COR-L47 (cell line): ENCODE results near the gene SETBP1.

ENCODE experiments used
- DNase-seq: peaks from one replicate; lab custom pipeline; 2025; lab: John Stamatoyannopoulos, UW

The SETBP1 gene

DNA sequence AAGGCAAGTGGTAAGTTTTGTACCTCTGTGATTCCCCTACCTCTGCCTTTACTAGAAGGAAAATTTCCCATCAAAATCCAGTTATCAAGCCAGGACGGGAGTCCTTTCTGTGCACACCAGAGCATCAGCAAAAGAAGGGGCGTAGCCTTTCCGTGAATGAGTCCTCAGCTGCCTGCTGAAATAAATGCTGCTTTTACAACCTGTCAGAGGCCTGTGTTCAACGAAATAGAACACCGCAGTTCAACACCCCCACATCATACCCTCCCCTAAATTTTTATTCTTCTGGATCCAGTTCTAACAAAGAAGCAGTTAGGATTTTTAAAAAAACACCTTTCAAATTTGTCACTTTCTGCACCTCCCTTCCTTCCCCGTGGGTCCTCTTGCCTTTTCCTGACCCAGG, 135.8 kb downstream of the SETBP1 start:
- DNase-seq, result no peak

DNA sequence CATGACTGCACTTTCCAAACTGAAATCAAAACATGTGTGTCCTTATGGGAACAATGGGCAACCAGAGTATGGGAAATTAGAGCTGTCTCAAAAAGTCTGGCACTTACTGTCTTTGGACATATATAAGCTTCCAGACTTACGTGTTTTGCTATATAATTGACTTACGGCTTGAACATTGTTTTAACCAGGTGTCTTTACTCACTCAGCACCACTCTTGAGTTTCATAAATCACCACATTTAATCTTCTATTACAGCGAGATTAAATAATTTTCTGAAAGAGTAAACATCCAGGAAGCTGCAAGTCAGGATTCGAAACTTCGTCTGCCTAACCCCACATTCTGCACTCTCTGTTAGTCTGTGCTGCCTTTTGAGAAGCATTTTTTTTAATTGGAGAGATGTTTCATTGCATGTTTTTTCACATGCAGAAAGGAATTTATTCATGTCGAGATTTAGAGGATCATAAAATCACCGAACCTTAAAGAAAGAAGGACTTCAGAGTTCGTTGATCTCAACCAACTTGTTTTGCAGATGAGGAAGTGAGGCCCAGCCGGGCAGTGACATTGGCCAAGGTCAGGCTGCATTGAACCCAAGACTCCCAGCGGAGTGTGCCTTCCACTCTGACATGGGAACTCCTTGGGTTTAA, 137.3 kb downstream of the SETBP1 start:
- DNase-seq, result no peak

DNA sequence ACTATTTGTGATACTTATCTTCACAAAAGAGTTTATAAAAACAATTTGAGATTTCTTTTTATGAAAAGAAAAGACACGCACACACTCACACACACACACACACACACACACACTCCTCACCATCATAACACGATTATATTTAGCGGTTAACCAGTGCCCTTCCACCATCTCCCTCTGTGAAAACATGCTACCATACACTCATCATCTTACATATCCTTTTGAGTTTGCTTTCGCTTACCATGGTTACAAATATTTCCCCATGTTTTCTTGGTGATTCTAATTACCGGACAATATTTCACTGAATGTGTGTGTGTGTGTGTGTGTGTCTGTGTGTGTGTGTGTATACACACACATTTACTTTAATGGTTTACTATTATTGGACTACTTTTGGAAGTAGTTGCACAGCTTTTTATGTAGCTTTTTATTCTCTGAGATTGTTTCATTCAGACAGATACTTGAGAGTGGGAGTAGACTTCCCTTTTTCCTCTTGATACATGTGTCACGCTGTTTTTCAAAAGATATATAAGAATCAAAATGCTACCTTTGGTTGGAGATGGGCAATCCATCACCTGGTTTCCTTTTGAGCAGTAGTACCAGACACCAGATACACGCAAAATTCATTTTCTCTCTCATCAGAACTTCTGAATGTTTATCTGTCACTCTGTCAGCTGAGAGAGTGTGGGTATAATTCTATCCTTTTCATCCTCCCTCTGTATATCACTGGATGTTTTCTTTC, 138.1 kb downstream of the SETBP1 start:
- no peak for DNase-seq

DNA sequence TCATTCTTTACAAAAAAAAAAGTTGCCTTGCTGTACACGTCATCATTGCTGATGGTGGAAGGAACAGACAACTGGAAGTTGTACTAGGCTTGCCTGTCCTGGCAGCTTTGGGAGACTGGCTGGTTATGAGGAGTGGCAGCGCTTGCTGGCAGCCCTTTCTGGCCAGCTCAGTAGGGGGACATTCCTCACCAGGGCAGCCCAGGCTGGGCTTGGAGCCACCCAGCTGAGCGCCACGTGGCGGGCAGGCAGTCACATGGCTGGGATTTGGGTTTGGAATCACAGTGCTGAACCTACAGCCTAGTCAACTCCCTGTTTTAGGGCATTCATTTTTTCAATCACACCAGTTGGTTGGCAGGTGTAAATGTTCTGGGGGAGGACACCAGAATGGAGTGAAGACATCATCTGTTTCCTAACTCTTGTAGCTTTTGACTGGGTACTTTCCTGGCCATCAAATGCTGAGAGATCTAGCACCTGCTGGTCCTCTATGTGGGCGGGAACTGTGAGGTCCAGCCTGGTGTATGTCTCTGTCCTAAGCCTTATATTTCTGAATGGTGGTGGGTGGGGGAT, 139.3 kb downstream of the SETBP1 start:
- DNase-seq, result no peak

DNA sequence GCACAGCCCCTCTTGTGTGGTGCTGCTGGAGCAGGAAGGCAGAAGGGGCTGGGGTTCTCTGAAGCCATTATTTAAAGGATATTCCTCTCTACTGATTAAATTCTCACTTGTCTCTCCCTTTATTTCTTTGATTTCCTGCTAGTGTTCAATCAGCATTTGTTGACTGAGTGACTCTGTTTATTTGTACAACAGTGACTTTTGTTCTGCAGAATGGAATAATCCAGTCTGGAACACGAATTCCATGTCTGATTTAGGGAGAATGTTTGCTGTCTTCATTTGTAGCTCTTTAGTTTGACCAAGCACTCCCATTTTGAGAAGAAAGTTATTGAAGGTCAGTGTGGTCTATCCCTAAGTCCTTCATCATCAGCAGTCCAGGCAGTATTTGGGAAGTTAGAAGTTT, 141.2 kb downstream of the SETBP1 start:
- no peak for DNase-seq

DNA sequence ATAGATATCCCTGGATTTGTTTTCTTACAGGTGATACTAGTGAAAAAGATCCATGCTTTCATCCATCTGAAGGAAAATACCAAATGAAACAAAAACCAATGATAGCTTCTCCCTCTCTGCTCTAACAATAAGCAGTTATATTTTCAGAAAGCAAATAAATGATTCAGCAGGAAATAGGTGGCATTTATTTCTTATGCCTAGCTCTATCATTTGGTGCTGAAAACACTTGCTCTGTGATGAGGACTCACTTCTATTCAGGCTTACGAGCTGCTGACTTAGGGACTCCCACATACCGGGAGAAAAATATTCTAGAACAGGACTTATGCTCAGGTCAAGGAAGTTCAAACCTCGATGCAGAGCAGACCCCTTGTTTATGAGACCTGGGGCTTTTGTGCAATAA, 142.6 kb downstream of the SETBP1 start:
- DNase-seq, result no peak

DNA sequence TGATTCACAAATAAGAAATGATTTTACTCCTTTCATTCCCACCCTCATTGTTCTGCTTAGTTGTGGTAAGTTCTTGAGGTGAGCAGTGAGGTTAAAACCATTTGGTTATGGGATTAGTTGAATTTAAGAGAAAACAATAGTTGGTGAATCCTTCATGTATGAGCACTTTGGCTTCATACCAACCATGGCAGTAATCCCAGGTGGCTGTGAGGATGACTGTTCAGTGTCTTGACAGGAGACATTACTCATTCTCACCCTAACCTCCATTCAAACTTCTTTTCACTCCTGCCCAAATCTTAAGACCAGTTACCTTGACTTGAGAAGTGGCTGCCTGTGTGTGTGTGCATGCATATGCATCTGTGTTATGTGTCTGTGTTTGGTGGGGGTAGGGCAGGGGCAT, 143.1 kb downstream of the SETBP1 start:
- no peak for DNase-seq

DNA sequence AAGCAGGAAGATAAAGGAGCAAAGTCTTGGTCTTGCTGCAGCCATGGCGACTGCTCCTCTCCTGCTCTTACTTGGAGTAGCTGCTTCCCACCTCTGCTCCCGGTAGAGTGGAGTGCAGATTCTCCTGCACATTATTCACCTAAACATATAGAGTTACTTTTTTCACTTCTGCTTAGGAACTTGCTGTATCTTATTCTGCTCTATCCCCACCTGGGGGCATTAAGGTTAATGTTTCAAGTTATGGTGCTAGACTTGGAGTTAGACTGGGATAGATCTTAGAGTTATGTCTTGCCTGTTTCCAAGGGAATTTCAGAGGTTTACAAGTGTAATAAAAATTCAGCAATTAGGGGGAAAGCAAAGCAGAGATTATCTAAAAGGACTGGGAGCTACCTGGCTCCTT, 144.2 kb downstream of the SETBP1 start:
- DNase-seq, result no peak

DNA sequence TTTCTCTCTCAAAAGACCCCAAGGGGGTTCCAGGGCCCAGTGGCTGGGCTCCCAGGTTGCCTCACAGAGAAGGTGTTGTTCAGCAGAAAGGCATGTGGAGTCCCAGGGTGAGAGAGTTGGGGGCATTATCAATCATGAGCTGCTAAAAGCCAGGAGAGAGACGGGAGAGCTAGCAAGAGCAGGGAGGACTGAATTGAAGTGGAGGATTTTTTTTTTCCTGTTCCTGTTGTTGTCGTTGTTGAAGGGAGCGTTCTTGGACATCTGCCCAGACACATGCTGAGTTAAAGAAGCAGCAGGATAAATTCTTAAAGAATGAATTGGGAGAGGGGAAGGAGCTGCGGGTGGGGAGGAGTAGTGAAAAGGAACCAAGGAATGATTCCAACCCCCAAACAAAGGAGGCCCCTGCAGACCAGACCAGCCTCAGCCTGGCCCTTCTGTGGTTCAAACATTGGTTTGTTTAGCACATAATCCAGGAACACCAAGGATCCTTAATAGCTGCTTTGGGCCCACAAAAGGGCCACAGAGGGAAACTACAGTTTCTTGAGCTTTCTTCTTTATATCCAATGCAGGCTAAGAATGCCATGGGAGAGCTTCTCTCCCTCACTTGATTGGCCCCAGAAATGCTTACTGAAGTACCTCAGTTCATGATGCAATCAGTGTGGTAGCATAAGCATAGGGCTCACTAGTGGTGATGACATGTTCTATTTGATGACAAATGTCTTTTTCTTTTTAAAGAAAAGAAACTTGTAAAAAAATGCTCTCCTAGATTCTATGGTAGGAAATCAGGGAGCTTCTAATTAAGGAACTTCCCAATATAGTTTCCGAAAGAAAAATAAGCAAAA, 146.0 kb downstream of the SETBP1 start:
- DNase-seq, result peak; percentile 86

DNA sequence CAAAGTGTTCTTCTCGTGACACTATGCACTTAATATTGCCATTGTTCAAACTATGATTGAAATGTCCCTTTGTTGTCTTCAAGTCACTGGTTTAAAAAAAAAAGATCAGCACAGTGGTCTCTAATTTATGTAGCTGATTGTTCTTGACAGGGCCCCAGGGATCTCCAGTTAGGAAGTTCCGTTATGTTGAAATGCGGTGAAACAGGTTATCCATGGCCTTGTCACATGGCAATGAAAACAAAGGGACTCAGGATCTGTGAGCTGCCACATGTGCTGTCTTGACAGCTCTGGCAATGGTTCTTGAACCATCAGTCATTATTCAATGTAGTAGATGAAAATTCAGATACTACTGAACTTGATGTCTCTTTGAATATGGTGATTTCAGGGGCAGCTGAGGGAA, 147.4 kb downstream of the SETBP1 start:
- DNase-seq, result no peak

DNA sequence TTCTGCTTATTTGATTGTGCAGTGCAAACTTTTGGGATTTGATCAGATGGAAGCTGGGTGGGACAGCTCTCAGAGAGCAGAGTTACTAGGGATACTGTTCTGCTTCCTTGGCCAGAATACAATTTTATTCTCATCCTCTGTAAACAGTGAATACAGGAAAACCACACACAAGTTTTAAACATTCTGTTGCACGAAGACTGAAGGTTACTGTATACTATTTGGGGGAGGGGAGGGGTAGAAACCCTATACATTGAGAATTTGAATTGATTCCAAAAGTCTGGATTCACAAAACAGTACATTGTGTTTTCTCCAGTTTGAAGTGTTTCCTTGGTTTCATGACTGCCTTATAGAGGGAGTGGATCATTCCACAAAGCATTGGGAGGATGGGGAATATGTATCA, 149.9 kb downstream of the SETBP1 start:
- no peak for DNase-seq

DNA sequence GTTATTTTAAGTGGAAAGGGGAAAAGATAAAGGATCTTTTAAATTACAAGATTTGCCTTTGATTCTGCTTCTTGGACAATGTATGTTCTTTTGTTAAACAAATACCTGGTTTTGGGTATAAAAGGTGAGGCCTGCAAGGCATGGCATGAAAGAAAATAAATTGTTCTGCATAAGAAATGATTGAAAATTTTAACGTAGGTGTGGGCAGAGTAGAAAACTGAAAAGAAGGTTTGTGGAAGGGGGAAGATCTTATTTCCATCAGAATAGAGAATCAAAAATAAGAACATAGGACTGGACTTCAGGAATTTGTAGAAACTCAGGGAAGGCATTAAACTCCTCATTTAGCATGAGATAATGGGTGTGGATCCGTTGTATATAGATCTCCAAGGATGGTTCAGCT, 153.1 kb downstream of the SETBP1 start:
- no peak for DNase-seq

DNA sequence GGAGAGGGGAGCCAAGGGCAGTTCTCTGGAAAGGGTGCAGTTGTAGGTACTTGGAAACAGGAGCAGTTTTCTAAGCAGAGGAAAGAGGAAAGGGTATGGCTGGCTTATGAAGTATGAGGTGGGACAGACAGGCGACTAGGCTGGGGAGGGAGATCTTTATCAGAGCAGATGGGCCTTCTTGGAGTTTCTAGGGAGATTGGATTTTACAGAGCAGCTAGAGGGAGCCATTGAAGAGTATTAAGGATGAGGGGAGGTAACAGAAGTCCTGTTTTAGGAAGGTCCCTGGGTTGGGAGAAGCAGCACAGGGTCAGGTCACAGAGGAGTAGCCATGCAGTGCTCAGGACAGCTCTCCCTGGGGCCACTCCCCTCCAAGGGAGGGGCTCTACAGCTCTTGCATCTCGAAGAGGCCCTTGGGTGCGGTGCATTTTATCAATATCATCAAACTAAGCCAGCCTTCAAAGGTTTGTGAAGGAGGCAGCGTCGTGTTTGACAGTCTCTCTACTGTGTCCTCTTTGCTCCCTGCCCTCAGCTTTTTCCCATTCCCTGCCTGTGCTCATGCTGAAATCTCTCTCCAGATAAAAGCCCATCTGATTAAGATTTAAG, 154.3 kb downstream of the SETBP1 start:
- DNase-seq, result no peak

DNA sequence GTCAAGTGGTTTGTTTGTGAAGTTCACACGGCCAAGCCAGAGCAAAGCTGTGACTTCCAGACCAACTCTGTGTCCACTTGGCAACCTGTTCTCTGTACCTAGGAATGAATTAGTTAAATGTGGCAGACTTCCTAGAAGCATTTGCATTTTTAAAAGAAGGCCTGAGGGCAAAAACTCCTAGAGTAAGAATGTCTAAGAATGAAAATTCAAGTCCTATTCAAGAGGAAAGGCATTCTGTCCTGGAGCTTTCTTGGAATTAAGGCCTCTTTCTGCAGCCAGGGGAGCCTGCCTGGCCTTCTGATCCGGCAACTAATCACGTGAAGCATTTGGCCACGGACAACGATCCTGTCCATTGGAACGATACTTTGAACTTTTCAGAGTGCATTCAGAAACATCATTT, 155.0 kb downstream of the SETBP1 start:
- DNase-seq, result no peak

DNA sequence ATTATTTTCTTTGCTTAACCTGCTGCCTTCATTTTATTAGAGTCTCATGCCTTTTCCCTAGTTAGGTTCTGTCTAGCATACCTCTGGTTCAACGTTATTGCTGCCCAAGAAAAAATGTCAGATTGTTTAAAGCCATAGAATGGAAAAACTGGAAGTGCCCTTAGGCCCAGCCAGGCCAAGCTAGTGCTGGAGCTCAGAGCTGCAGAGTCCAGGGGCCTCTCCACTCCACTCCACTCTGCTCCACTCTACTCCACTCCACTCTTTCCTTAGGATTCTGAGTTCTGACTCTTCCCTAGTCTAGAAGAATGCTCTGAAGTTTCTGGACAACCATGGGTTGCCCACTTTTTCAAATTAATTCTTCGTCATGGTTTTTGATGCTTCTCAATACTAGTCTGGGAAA, 155.6 kb downstream of the SETBP1 start:
- no peak for DNase-seq

DNA sequence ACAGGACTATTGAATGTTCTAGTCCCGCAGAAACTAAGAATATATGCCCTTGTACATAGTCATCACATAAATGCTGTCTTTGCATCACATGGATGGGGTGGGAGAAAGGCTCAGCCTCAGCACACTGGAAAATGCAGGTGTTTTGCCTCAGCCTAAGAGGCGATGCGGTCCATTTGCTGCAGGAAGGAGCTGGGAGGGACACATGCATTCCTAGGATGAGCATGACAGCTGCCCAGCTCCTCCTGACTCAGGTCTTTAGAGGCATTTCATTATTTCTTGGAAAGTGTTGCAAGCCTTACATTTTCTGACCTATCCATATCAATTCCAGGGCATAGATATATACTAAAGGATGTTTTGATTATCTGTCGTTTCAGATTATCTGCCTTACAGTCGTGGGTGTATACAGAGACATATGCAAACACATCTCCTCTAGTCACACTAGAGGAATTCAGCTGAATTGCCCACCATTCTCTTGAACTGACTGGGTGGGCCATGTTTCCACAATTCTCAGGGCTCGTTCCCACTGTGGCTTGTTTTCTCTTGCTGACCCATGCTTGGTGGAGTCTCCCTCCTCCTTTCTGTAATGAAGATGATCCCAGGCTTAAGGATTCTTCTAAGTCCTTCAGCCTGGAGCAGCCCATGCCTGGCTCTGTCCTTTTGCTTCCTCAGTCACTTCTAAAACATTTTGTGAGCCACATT, 156.9 kb downstream of the SETBP1 start:
- DNase-seq, result no peak

DNA sequence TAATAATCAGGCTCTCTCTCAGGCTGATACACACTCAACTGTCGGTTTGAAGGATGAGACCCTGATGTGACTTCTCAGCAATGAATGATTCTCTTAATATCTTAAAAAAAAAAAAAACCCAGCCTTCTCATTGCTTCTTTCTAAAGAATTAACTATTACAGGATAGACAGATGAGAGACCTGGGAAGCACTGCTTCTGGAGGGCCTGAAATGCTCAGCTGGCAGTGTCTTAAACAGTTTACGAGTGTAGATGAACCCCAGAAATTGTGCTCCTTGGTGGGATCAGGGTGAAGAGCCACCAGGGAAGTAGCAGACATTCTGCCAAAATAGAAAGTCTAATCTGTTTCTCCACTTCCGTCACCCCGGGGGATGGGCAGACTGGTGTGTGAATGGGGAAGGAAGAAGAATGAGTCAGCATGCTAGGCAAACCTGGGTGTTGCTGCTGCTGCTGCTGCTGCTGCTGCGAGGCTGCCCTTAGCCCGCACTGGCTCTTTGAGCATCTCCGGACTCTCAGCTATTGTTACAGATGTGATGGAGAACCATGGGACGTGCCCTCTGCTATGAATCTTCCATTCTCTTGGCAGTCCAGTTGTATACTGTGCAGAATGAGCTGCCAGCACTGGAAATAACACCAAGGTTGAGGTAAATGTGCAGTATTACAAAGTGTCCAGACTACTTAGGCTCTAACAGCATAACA, 158.4 kb downstream of the SETBP1 start:
- peak; percentile 34 for DNase-seq

DNA sequence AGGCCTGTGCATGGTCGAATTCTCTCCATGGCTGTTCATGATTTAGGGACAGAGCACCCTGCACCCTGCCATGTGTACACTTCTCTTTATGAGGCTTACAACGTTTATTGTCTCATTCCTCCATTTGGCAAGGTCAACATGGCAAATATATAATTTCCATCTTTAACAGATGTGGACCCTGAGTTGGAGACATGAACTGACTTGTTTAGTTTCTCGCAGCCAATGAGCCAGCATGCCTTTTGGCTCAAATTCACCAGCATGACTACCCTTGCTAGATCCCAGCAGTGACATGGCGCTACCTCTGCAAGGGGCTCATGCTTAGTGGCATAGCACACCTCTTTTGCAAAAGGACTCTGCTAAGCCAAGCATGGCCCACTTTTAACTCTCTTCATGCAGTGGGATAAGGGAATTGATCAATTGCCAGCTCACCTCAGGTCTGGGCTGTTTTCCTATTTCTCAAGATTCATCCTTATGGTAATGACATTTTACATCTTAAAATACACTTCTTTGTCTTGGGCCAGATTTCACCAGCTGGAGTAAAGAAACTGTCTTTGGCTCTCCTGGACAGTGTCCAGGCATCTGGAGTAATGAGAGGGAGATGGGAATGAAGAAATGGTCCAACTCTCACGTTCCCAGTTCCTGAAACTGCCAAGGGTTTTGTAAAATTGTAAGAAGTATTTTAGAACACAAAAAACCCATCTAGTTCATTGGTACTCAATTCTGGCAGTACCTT, 159.5 kb downstream of the SETBP1 start:
- peak; percentile 51 for DNase-seq

DNA sequence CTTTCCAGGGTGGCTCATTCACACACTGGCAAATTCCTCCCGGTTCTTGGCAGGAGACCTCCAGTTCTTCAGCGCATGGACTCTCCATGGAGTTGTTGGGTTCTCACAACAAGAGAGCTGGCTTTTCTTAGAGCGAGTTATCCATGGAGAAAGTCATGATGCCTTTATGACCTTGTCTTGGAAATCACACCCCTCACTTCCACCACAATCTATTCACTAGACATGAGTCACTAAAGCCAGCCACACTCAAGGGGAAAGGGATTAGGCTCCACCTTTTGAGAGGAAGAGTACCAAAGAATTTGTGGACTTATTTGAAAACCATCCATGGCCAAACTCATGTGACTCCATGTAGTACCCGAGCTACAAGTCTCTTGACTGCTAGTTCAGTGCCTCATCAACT, 160.5 kb downstream of the SETBP1 start:
- DNase-seq, result no peak
